BLaER1 (cell line): ENCODE data around the gene SPINK14.

Experiments used
- H3K27ac ChIP-seq: shearing (Covaris generic); formaldehyde crosslinking; 2 replicates; pipeline ENCODE4 v1.8.1; 2022
- H3K27me3 ChIP-seq: shearing (Covaris generic); formaldehyde crosslinking; 2 replicates; pipeline ENCODE4 v1.8.1; 2022
- H3K36me3 ChIP-seq: shearing (Covaris generic); formaldehyde crosslinking; 2 replicates; pipeline ENCODE4 v1.8.1; 2022
- H3K4me1 ChIP-seq: shearing (Covaris generic); formaldehyde crosslinking; 2 replicates; pipeline ENCODE4 v1.8.1; 2022
- H3K4me2 ChIP-seq: shearing (Covaris generic); formaldehyde crosslinking; 2 replicates; pipeline ENCODE4 v1.8.1; 2022
- H3K4me3 ChIP-seq: shearing (Covaris generic); formaldehyde crosslinking; 2 replicates; pipeline ENCODE4 v1.8.1; 2022
- H3K9ac ChIP-seq: shearing (Covaris generic); formaldehyde crosslinking; 2 replicates; pipeline ENCODE4 v1.8.1; 2022
- H3K9me3 ChIP-seq: shearing (Covaris generic); formaldehyde crosslinking; 2 replicates; pipeline ENCODE4 v1.8.1; 2022
- H4K20me1 ChIP-seq: shearing (Covaris generic); formaldehyde crosslinking; 2 replicates; pipeline ENCODE4 v1.8.1; 2022
- Cebpa-rat ChIP-seq: shearing (Covaris generic); IDR thresholded peaks from 2 replicates; pipeline ENCODE4 v1.8.1; 2022

The SPINK14 gene

DNA sequence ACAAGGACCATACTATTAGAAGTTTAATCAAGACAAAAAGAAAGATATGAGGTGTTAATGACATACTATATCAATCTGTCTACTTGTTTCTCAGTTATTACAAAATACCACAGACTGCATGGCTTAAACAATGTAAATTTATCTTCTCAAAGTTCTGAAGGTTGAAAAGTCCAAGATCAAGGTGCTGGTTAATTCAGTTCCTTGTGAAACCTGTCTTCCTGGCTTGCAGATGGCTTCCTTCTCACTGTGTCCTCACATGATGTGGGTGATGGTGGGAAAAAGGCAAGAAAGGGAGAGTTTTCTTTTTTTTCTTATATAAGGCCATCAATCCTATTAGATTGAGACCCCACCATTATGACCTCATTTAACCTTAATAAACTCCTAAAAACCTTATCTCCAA, 15.6 kb upstream of the SPINK14 start:
- H3K4me2 ChIP-seq = no peak overlapping the region
- no peaks in the 10 kb centered on the region for H3K4me1 ChIP-seq
- H3K27ac ChIP-seq = no peak overlapping the region
- no peaks in the 10 kb centered on the region for H3K27me3 ChIP-seq
- no peak for TF ChIP-seq Cebpa-rat
- H3K4me3 ChIP-seq = no peak overlapping the region
- no peaks in the 10 kb centered on the region for H4K20me1 ChIP-seq
- H3K9me3 ChIP-seq = peaks cover 6% of the 10 kb centered on the region
- H3K9ac ChIP-seq = no peak overlapping the region
- no peaks in the 10 kb centered on the region for H3K36me3 ChIP-seq

DNA sequence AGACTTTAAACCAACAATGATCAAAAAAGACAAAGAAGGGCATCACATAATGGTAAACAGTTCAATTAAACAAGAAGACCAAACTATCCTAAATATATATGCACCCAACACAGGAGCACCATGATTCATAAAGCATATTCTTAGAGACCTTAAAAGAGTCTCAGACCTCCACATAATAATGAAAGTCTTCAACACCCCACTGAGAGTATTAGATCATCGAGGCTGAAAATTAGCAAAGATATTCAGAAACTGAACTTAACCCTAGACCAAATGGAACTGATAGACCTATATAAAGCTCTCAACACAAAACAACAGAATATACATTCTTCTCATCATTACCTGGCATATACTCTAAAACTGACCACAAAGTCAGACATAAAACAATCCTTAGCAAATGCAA, 11.7 kb upstream of the SPINK14 start:
- TF ChIP-seq Cebpa-rat = no peak
- no peaks in the 10 kb centered on the region for H3K36me3 ChIP-seq
- no peaks in the 10 kb centered on the region for H3K4me1 ChIP-seq
- no peak overlapping the region for H3K9ac ChIP-seq
- H3K9me3 ChIP-seq = peaks cover 6% of the 10 kb centered on the region
- H3K27me3 ChIP-seq = no peaks in the 10 kb centered on the region
- H3K4me3 ChIP-seq = no peak overlapping the region
- no peaks in the 10 kb centered on the region for H4K20me1 ChIP-seq
- H3K27ac ChIP-seq = no peak overlapping the region
- H3K4me2 ChIP-seq = no peak overlapping the region

DNA sequence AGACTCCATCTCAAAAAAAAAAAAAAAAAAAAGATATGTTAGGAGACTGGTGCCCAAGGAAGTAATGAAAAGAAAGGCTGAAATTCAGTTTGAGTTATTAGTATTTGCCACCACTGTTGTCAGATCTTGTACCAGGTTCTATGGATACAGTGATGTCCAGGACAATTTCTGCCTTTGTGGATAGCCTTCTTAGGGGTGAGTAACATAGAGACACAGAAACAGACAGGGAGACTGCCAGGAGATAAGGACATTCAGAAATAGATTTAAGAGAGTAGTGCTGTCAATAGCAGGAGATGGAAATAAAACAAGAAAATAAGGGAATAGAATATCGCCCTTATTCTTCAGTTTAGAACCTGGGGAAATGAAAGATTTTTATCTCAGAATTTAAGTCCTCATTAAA, 6.3 kb upstream of the SPINK14 start:
- Histone ChIP-seq H3K36me3 (no peaks in the 10 kb centered on the region), H3K9me3 (no peaks in the 10 kb centered on the region), H3K4me3 (no peak overlapping the region), H3K9ac (no peak overlapping the region), H3K27me3 (no peaks in the 10 kb centered on the region), H4K20me1 (no peaks in the 10 kb centered on the region), H3K4me2 (no peak overlapping the region), H3K27ac (no peak overlapping the region), H3K4me1 (no peaks in the 10 kb centered on the region)
- TF ChIP-seq Cebpa-rat = no peak

DNA sequence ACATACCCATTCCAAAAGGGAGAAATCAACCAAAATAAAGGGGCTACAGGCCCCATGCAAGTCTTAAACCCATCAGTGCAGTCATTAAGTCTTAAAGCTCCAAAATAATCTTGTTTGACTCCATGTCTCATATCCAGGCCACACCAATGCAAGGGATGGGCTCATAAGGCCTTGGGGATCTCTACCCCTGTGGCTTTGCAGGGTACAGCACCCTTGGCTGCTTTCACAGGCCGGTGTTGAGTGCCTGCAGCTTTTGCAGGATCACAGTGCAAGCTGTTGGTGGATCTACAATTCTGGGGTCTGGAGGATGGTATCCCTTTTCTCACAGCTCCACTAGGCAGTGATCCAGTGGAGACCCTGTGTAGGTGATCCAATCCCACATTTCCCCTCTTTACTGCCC, 5.0 kb upstream of the SPINK14 start:
- Histone ChIP-seq H3K27me3 (no peaks in the 10 kb centered on the region), H3K4me3 (no peak overlapping the region), H3K4me1 (no peaks in the 10 kb centered on the region), H3K9me3 (no peaks in the 10 kb centered on the region), H3K9ac (no peak overlapping the region), H3K4me2 (no peak overlapping the region), H4K20me1 (no peaks in the 10 kb centered on the region), H3K27ac (no peak overlapping the region), H3K36me3 (no peaks in the 10 kb centered on the region)
- TF ChIP-seq Cebpa-rat = no peak

DNA sequence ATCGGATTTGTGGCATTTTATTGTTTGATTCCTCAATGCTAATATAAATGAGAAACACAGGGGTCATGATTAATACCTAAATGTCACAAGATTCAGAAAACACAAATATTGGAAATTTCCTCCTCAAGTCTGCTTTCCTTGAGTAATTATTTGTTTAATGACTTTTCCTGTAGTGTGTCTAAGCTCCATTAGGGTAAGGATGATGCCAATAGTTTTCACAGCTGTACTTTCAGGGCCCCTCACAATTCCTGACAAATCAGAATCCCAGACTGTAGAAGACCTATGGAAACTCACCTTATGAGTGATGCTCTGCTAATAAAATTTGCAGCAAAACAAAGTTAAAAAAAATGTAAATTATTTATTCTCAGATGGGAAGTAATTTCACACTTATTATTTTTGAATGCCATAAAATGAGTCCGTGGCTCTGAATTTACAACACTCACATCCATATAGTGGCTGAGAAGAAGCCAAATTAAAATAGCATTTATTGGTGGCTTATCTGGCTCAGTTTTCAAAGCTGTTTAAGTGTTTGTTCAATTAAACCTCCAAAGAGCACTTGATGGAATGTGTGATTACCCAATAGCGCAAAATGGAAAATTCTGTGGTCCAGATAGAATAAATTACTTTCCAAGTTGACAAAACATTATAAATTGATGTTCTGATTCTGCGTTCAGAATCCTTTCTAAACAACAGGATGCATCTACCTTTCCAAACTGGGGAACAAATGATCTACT, 1.6 kb upstream of the SPINK14 start:
- no peak for TF ChIP-seq Cebpa-rat
- no peaks in the 10 kb centered on the region for H4K20me1 ChIP-seq
- H3K27ac ChIP-seq = no peak overlapping the region

DNA sequence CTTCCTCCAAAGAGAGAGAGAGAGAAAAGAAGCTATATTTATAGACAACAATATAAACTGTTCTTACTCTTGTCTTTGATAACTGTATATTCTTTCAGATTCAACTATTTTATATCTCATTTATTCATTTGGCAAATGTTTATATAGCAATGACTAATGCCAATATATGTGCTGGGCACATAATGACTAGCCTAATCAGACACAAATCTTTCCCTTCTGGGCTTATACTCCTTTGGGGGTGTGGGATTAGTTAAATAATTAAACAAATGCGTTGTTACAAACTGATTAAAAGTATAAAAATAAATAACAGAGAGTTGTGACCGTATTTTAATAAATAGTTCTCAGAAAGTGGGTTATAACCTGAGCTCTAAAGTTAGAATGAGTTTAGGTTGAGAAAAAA, 4.0 kb downstream of the SPINK14 start:
- Histone ChIP-seq H3K9me3 (no peaks in the 10 kb centered on the region), H3K36me3 (no peaks in the 10 kb centered on the region), H3K4me1 (no peaks in the 10 kb centered on the region), H3K27ac (no peak overlapping the region), H3K27me3 (no peaks in the 10 kb centered on the region), H3K4me2 (no peak overlapping the region), H4K20me1 (no peaks in the 10 kb centered on the region), H3K9ac (no peak overlapping the region), H3K4me3 (no peak overlapping the region)
- TF ChIP-seq Cebpa-rat = no peak

More for the DNA sequence above, 1.6 kb upstream of the SPINK14 start:
- Histone ChIP-seq H3K27me3 (no peaks in the 10 kb centered on the region), H3K4me2 (no peak overlapping the region), H3K4me1 (no peaks in the 10 kb centered on the region), H3K9me3 (no peaks in the 10 kb centered on the region), H3K9ac (no peak overlapping the region), H3K4me3 (no peak overlapping the region), H3K36me3 (no peaks in the 10 kb centered on the region)

DNA sequence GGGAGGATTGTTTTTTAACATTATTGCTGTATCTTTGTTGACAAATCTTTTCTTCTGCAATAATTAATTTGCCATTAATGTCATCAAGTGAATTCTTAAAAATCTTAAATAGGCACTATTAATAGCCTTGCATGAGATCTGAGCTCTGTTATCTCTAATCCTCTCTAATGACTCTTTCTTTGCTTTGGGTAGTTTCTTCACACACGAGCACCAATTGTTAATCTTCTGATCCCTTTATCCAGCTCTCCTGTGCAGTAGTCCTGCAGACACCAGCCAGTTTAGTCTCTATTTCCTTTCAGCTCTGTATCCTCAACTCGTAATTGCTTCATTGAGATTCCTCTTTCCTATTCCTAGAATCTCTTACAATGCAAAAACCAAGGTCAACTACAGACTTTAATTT, 8.1 kb downstream of the SPINK14 start:
- Histone ChIP-seq H3K36me3 (no peaks in the 10 kb centered on the region), H3K9ac (no peak overlapping the region), H3K9me3 (no peaks in the 10 kb centered on the region), H3K4me1 (no peaks in the 10 kb centered on the region), H3K27me3 (no peaks in the 10 kb centered on the region), H4K20me1 (no peaks in the 10 kb centered on the region), H3K4me3 (no peak overlapping the region), H3K4me2 (no peak overlapping the region), H3K27ac (no peak overlapping the region)
- no peak for TF ChIP-seq Cebpa-rat

DNA sequence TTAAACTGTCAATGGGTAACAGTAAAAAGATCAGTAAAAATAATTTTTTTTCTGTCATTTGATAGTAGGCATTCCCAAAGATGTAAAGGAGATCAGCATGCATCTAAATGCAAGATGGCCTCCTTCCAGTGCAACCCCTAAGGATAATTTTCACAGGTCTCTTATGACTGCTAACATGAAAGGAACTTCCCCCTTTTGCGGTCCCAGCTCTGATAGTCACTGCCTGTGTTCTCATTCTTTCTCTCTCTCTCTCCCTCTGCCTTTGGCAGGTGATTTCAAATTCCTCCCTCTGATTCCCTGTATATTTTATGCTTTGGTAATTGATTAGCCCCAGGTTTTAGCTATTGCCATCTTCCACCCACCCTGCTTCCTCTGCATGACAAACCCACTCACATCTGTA, 8.9 kb downstream of the SPINK14 start:
- Histone ChIP-seq H3K4me2 (no peak overlapping the region), H3K4me1 (no peaks in the 10 kb centered on the region), H3K36me3 (no peaks in the 10 kb centered on the region), H3K9ac (no peak overlapping the region), H3K9me3 (no peaks in the 10 kb centered on the region), H3K27ac (no peak overlapping the region), H3K4me3 (no peak overlapping the region), H4K20me1 (no peaks in the 10 kb centered on the region), H3K27me3 (no peaks in the 10 kb centered on the region)
- TF ChIP-seq Cebpa-rat = no peak

DNA sequence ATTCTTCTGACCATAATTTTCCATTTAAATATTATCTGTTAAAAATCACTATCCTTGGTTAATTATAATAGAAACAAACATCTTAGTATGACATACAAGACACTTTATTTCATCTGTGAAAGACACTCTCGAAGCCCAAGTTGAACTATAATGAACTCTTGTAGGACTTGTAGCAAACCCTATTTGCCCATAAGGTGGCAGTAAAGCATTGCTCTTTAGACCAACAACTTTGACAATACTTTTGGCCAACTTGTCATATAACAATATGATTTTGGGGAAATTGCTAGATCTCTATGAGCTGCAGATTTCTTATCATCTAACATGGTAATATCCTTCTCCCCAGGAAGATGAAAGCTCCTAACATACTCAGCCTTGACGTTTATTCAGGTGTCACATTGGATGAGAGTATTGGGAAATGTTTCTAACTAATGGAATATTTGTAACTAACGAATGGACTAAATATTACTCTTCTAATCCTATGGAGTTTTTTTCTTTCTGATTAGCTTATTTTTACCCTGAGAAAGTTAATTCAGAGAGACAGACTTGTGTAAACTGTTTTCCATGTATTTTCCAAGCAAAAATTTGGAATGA, 11.0 kb downstream of the SPINK14 start:
- H3K4me2 ChIP-seq = no peak overlapping the region
- no peak for TF ChIP-seq Cebpa-rat
- no peaks in the 10 kb centered on the region for H3K4me1 ChIP-seq
- H3K27ac ChIP-seq = no peak overlapping the region
- no peaks in the 10 kb centered on the region for H3K36me3 ChIP-seq
- H3K4me3 ChIP-seq = no peak overlapping the region
- H4K20me1 ChIP-seq = no peaks in the 10 kb centered on the region
- no peaks in the 10 kb centered on the region for H3K27me3 ChIP-seq
- no peaks in the 10 kb centered on the region for H3K9me3 ChIP-seq
- no peak overlapping the region for H3K9ac ChIP-seq

DNA sequence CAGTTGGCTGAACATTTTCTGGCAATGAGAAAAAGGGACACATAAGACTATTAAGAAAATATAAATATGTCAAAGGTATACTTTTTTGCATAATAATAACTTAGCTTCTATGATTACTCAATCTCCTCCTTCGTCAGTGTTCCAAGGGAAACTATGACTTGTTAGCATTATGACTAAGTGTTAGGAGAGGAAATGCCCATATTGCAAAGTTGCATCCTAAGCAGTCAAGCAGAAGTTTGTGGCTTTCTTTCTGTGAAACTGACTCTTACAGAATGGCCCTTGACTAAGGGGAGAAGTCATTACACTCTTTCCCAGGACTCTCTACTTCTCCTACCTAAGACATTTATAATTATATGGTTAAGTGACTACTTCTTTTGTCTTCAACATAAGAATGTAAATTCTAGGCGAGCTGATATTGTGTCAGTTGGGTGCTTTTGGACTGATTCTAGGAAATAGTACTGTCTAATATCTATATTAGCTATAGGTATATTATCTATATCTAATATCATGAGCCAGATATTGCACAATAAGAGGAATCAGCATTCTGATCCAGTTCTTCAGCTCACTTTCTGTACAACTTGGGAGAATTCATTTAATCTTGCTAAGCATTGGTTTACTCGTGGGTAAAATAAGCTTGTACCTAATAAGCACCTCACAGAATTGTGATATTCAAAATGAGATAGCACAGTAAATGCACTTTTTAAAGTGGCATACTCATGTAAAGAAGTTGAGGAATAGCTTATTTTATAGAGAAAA, 18.1 kb downstream of the SPINK14 start:
- H3K9ac ChIP-seq = no peak overlapping the region
- no peaks in the 10 kb centered on the region for H3K27me3 ChIP-seq
- no peaks in the 10 kb centered on the region for H3K9me3 ChIP-seq
- no peaks in the 10 kb centered on the region for H3K36me3 ChIP-seq
- H3K27ac ChIP-seq = no peak overlapping the region
- no peaks in the 10 kb centered on the region for H4K20me1 ChIP-seq
- no peak overlapping the region for H3K4me2 ChIP-seq
- H3K4me1 ChIP-seq = peaks cover 5% of the 10 kb centered on the region
- no peak overlapping the region for H3K4me3 ChIP-seq
- no peak for TF ChIP-seq Cebpa-rat
